Endothelial cell of umbilical vein (primary cell): ENCODE data around the gene DENND2C. TPM values are rescaled to one million over a fixed set of nuclear protein-coding genes. Genes with fewer than 3 reads are reported as not detected.

Experiments
- BruUV-seq: library from RNA; stranded (reverse); fragments of 400-500 nt; replicated peaks from 2 replicates; lab custom pipeline; 2021; lab: Mats Ljungman, UMichigan
- CTCF ChIA-PET: fragments of 300-600, 350-600 bp; sonication (Branson Sonifier 250); formaldehyde crosslinking; loops from one replicate; lab custom pipeline; 2021; ENCODE audit warnings: antibody characterized with exemption, inconsistent platforms; lab: Charles Lee
- POLR2A ChIA-PET: fragments of 300-600, 350-600 bp; sonication (Branson Sonifier 250); formaldehyde crosslinking; loops from one replicate; lab custom pipeline; 2021; ENCODE audit warnings: antibody characterized with exemption, inconsistent platforms; lab: Charles Lee
- DNase-seq: peaks from one replicate; pipeline ENCODE4 v3.0.0-alpha.2; 2011; ENCODE audit warnings: low read depth, low spot score
- FAIRE-seq: peaks from 2 replicates; lab custom pipeline; 2011; peaks lifted over from hg19 to GRCh38; lab: Jason Lieb, UNC
- H2AFZ ChIP-seq: 2 replicates; pipeline ENCODE4 v1.6.0; 2012; ENCODE audit warnings: low read depth, low read length, control low read depth, inconsistent platforms
- H3K27ac ChIP-seq: 2 replicates; pipeline ENCODE4 v1.5.1; 2011; ENCODE audit warnings: low read depth, mild to moderate bottlenecking, control low read depth, low read length, moderate library complexity; ENCODE audit not compliant: insufficient read depth
- H3K27me3 ChIP-seq, 2 experiments: 2 replicates each; pipeline versions ENCODE4 v1.6.0 to v1.6.1; 2011; ENCODE audit warnings: low read length in 2 of 2, mixed read lengths in 1 of 2; ENCODE audit not compliant: control insufficient read depth in 2 of 2, insufficient read depth in 2 of 2
- H3K36me3 ChIP-seq, 2 experiments: 2 replicates in 1 of 2; 3 replicates in 1 of 2; pipeline ENCODE4 v1.5.1; 2011; ENCODE audit warnings: low read length in 2 of 2, mild to moderate bottlenecking in 1 of 2, moderate library complexity in 1 of 2; ENCODE audit not compliant: control insufficient read depth in 2 of 2, insufficient read depth in 2 of 2; ENCODE audit errors: extremely low read depth in 1 of 2
- H3K4me1 ChIP-seq: 3 replicates; pipeline ENCODE4 v1.5.1; 2011; ENCODE audit warnings: mild to moderate bottlenecking, low read length; ENCODE audit not compliant: control insufficient read depth, insufficient read depth; ENCODE audit errors: extremely low read depth
- H3K4me2 ChIP-seq: 2 replicates; pipeline ENCODE4 v1.6.1; 2011; ENCODE audit warnings: low read length, control low read depth, mixed read lengths; ENCODE audit not compliant: insufficient read depth
- H3K4me3 ChIP-seq, 3 experiments: fragments of 200-600 bp in 1 of 3; sonication (generic), shearing (Covaris generic) in 1 of 3; replicated peaks in 1 of 3; 2 replicates each; pipeline ENCODE4 v1.5.1; 2011 to 2016; ENCODE audit warnings: control low read depth in 3 of 3, low read length in 3 of 3, mild to moderate bottlenecking in 2 of 3, inconsistent platforms in 1 of 3, low read depth in 1 of 3, moderate library complexity in 1 of 3; ENCODE audit not compliant: insufficient read depth in 1 of 3
- H3K79me2 ChIP-seq: 2 replicates; pipeline ENCODE4 v1.6.0; 2012; ENCODE audit warnings: low read length, inconsistent platforms; ENCODE audit not compliant: control insufficient read depth, insufficient read depth
- H3K9ac ChIP-seq: replicated peaks from 2 replicates; pipeline ENCODE3; 2011; ENCODE audit warnings: low read length, control low read depth; ENCODE audit not compliant: insufficient read depth; ENCODE audit errors: extremely low read depth
- H3K9me1 ChIP-seq: replicated peaks from 3 replicates; pipeline ENCODE4 v1.6.0; 2011; ENCODE audit warnings: mild to moderate bottlenecking, low read length; ENCODE audit not compliant: control insufficient read depth, insufficient read depth; ENCODE audit errors: extremely low read depth
- H3K9me3 ChIP-seq: replicated peaks from 2 replicates; pipeline ENCODE4 v1.5.1; 2012; ENCODE audit warnings: low read length, inconsistent platforms; ENCODE audit not compliant: control insufficient read depth, insufficient read depth
- H4K20me1 ChIP-seq: replicated peaks from 2 replicates; pipeline ENCODE3; 2011; ENCODE audit warnings: mild to moderate bottlenecking, low read length; ENCODE audit not compliant: control insufficient read depth, insufficient read depth; ENCODE audit errors: extremely low read depth
- POLR2AphosphoS5 ChIP-seq: IDR thresholded peaks from 2 replicates; pipeline ENCODE4 v1.6.1; 2012; ENCODE audit warnings: low read depth, mild to moderate bottlenecking, control low read depth, low read length, moderate library complexity; ENCODE audit not compliant: insufficient read depth
- dilution Hi-C: fragments of 300-500 bp; cut with MboI; formaldehyde crosslinking; loops from one replicate; pipeline ENCODE4 v1.15.0; 2019; ENCODE audit warnings: low sequenced_read_pairs; ENCODE audit not compliant: extremely low pct_ligation_motif_present
- intact Hi-C: fragments of 100-400 bp; cut with micrococcal nuclease; formaldehyde crosslinking; loops from one replicate; pipeline ENCODE4 v1.10.0; 2022
- polyA plus RNA-seq, 4 experiments: library from polyadenylated mRNA; depleted of rRNA in 3 of 4; stranded (reverse) in 3 of 4; unstranded in 1 of 4; fragments of >200 nt; gene quantifications; 2 replicates each; pipeline versions ENCODE4 v1.2.1 to v1.2.3, GENCODE V29; 2011 to 2012; ENCODE audit warnings: missing spikeins in 1 of 4
- total RNA-seq: library from RNA; stranded (reverse); gene quantifications from 2 replicates; pipeline ENCODE4 v1.2.3, GENCODE V29; 2021

The DENND2C gene
- total and polyA plus RNA-seq, 2 donors (not counting 3 experiments of a cell fraction or from before 2014, with no cell fraction given), result 0.12 to 0.22 TPM

- Histone ChIP-seq H2AFZ (no peak overlapping the region), H3K9me1 (no peaks in the 10 kb centered on the region), H4K20me1 (no peaks in the 10 kb centered on the region), H3K9ac (no peak overlapping the region), H3K4me3 (no peak overlapping the region), H3K4me1 (no peaks in the 10 kb centered on the region), H3K79me2 (no peaks in the 10 kb centered on the region), H3K27me3 (no peaks in the 10 kb centered on the region), H3K36me3 (no peaks in the 10 kb centered on the region), H3K4me2 (no peak overlapping the region), H3K9me3 (no peaks in the 10 kb centered on the region), H3K27ac (no peak overlapping the region)
- BruUV-seq, result no TSS peak
- dilution Hi-C loops, result no loop called here
- no peak for TF ChIP-seq POLR2AphosphoS5
- ChIA-PET POLR2A (no interaction called here), CTCF (no interaction called here)
- intact Hi-C loops, result no loop called here
- no peak for DNase-seq
- no peak for FAIRE-seq
Observed at GRCh38 chr1:114651893-114652292, 18.0 kb downstream of the DENND2C start.

GRCh38 chr1:114648503-114648902, 21.3 kb downstream of the DENND2C start:
- dilution Hi-C loops, result no loop called here
- no peaks in the 10 kb centered on the region for H4K20me1 ChIP-seq
- H3K9me1 ChIP-seq, result no peaks in the 10 kb centered on the region
- CTCF ChIA-PET, result interaction anchor here (1.1 to 1.3 kb wide), 3 partner anchors 18 to 670 kb away, joined by 3 to 4 read pairs (median 4); partner anchors contain the start of gene OLFML3
- DNase-seq (no peak), FAIRE-seq (no peak)
- H3K27ac ChIP-seq, result no peak overlapping the region
- H2AFZ ChIP-seq, result no peak overlapping the region
- no peaks in the 10 kb centered on the region for H3K36me3 ChIP-seq
- POLR2A ChIA-PET, result no interaction called here
- H3K79me2 ChIP-seq, result no peaks in the 10 kb centered on the region
- no peak overlapping the region for H3K4me3 ChIP-seq
- no peak for TF ChIP-seq POLR2AphosphoS5
- H3K9me3 ChIP-seq, result no peaks in the 10 kb centered on the region
- no TSS peak for BruUV-seq
- no peak overlapping the region for H3K4me2 ChIP-seq
- no peak overlapping the region for H3K9ac ChIP-seq
- peaks cover 0 to 1% of the 10 kb centered on the region in 2 experiments for H3K27me3 ChIP-seq
- intact Hi-C loops, result loop anchor here (1.0 kb wide), 1 partner anchor 302 kb away; no protein-coding TSS in a partner anchor
- H3K4me1 ChIP-seq, result no peaks in the 10 kb centered on the region
